HUES64 (cell line): ENCODE data around the gene DRD3.

Experiments used
- H3K27ac ChIP-seq: 2 replicates; pipeline ENCODE4 v1.7.0; 2013; ENCODE audit warnings: low read depth, low read length, inconsistent platforms
- H3K27me3 ChIP-seq: 2 replicates; pipeline ENCODE4 v1.6.1; 2013; ENCODE audit warnings: mild to moderate bottlenecking, low read length; ENCODE audit not compliant: insufficient read depth
- H3K36me3 ChIP-seq: 2 replicates; pipeline ENCODE4 v1.6.1; 2013; ENCODE audit warnings: mild to moderate bottlenecking, low read length; ENCODE audit not compliant: insufficient read depth
- H3K4me1 ChIP-seq: 2 replicates; pipeline ENCODE4 v1.6.1; 2013; ENCODE audit warnings: mild to moderate bottlenecking, low read length, moderate library complexity; ENCODE audit not compliant: insufficient read depth
- H3K4me3 ChIP-seq: 2 replicates; pipeline ENCODE4 v1.5.1; 2013; ENCODE audit warnings: mild to moderate bottlenecking, low read length, moderate library complexity
- H3K9ac ChIP-seq: 2 replicates; pipeline ENCODE4 v1.6.1; 2013; ENCODE audit warnings: mild to moderate bottlenecking, low read depth, low read length
- H3K9me3 ChIP-seq: 2 replicates; pipeline ENCODE4 v1.6.1; 2013; ENCODE audit warnings: low read depth, low read length; ENCODE audit not compliant: insufficient read depth
- WGBS: fragments of 150-250, 120-280 bp; methylation state at CpG from one replicate; pipeline ENCODE4 v1.1.7; 2013; ENCODE audit warnings: missing lambda C conversion rate; 5-methylcytosine and 5-hydroxymethylcytosine counted together

DRD3 gene

GRCh38 chr3:114179575-114179974 is 723 bp upstream of the DRD3 start:
- Histone ChIP-seq H3K9me3 (peaks cover 4% of the 10 kb centered on the region; the same call in 1 of the 2 replicates), H3K4me3 (no peak overlapping the region)
- WGBS = 43% methylated on average over 2 of the region's 2 CpGs

GRCh38 chr3:114176890-114177289 is 2.0 kb downstream of the DRD3 start:
- Histone ChIP-seq H3K4me3 (no peak overlapping the region), H3K36me3 (no peaks in the 10 kb centered on the region), H3K27me3 (no peaks in the 10 kb centered on the region)

More at GRCh38 chr3:114179575-114179974, 723 bp upstream of the DRD3 start:
- Histone ChIP-seq H3K27ac (no peak overlapping the region), H3K4me1 (peaks cover 28% of the 10 kb centered on the region), H3K36me3 (no peaks in the 10 kb centered on the region), H3K9ac (no peak overlapping the region), H3K27me3 (no peaks in the 10 kb centered on the region)

GRCh38 chr3:114176487-114176886 is 2.4 kb downstream of the DRD3 start:
- no peak overlapping the region for H3K9ac ChIP-seq
- H3K4me1 ChIP-seq = peaks cover 28% of the 10 kb centered on the region
- no peaks in the 10 kb centered on the region for H3K9me3 ChIP-seq
- WGBS = 89% methylated on average over 5 of the region's 6 CpGs
- H3K27me3 ChIP-seq = no peaks in the 10 kb centered on the region
- no peaks in the 10 kb centered on the region for H3K36me3 ChIP-seq
- no peak overlapping the region for H3K27ac ChIP-seq
- no peak overlapping the region for H3K4me3 ChIP-seq

More at GRCh38 chr3:114176890-114177289, 2.0 kb downstream of the DRD3 start:
- Histone ChIP-seq H3K4me1 (peaks cover 28% of the 10 kb centered on the region), H3K9ac (no peak overlapping the region), H3K9me3 (no peaks in the 10 kb centered on the region), H3K27ac (no peak overlapping the region)

GRCh38 chr3:114175204-114175987 is 3.5 kb downstream of the DRD3 start:
- Histone ChIP-seq H3K36me3 (no peaks in the 10 kb centered on the region), H3K27me3 (no peaks in the 10 kb centered on the region), H3K27ac (no peak overlapping the region), H3K9ac (no peak overlapping the region), H3K4me1 (peaks cover 28% of the 10 kb centered on the region), H3K9me3 (no peaks in the 10 kb centered on the region), H3K4me3 (no peak overlapping the region)
- WGBS = 86% methylated on average over 1 of the region's 3 CpGs

- H3K27me3 ChIP-seq = no peaks in the 10 kb centered on the region
- WGBS = 94% methylated on average over 6 of the region's 7 CpGs
- H3K27ac ChIP-seq = no peak overlapping the region
These were observed 7.2 kb downstream of the DRD3 start for GRCh38 chr3:114171677-114172076.

GRCh38 chr3:114168150-114168549 is 10.7 kb downstream of the DRD3 start:
- Histone ChIP-seq H3K27ac (no peak overlapping the region), H3K36me3 (no peaks in the 10 kb centered on the region), H3K9ac (no peak overlapping the region), H3K9me3 (no peaks in the 10 kb centered on the region), H3K4me3 (no peak overlapping the region), H3K27me3 (no peaks in the 10 kb centered on the region), H3K4me1 (no peaks in the 10 kb centered on the region)
- 84% methylated on average over 2 of the region's 2 CpGs for WGBS

More at GRCh38 chr3:114171677-114172076, 7.2 kb downstream of the DRD3 start:
- Histone ChIP-seq H3K9me3 (no peaks in the 10 kb centered on the region), H3K36me3 (no peaks in the 10 kb centered on the region), H3K4me3 (no peak overlapping the region), H3K9ac (no peak overlapping the region), H3K4me1 (peaks cover 3% of the 10 kb centered on the region)

GRCh38 chr3:114157321-114157720 is 21.5 kb downstream of the DRD3 start:
- Histone ChIP-seq H3K27ac (no peak overlapping the region), H3K4me1 (peaks cover 43% of the 10 kb centered on the region), H3K27me3 (no peaks in the 10 kb centered on the region), H3K9me3 (no peaks in the 10 kb centered on the region), H3K4me3 (no peak overlapping the region), H3K9ac (no peak overlapping the region), H3K36me3 (no peaks in the 10 kb centered on the region)
- 93% methylated on average over 1 of the region's 1 CpG for WGBS

- no peak overlapping the region for H3K4me3 ChIP-seq
- H3K9me3 ChIP-seq = no peaks in the 10 kb centered on the region
- H3K36me3 ChIP-seq = no peaks in the 10 kb centered on the region
- 0 out of 2 replicates have a peak overlapping the region, but pooled peaks have one; percentile 27 for H3K9ac ChIP-seq
- 62% methylated on average over 8 of the region's 9 CpGs for WGBS
- H3K27ac ChIP-seq = peak overlapping the region; percentile 96
- H3K4me1 ChIP-seq = peaks cover 56% of the 10 kb centered on the region
- H3K27me3 ChIP-seq = no peaks in the 10 kb centered on the region
These were observed 23.5 kb downstream of the DRD3 start for GRCh38 chr3:114155370-114155821.

GRCh38 chr3:114154321-114154821 is 24.5 kb downstream of the DRD3 start:
- peak overlapping the region; percentile 96; the same call in 1 of the 2 replicates for H3K27ac ChIP-seq
- 8% methylated on average over 6 of the region's 6 CpGs for WGBS
- peaks cover 59% of the 10 kb centered on the region for H3K4me1 ChIP-seq
- peak overlapping the region; percentile 27 for H3K9ac ChIP-seq
- H3K27me3 ChIP-seq = no peaks in the 10 kb centered on the region
- no peaks in the 10 kb centered on the region for H3K9me3 ChIP-seq
- no peaks in the 10 kb centered on the region for H3K36me3 ChIP-seq
- H3K4me3 ChIP-seq = peak overlapping the region; percentile 20

- Histone ChIP-seq H3K27me3 (no peaks in the 10 kb centered on the region), H3K4me1 (peaks cover 47% of the 10 kb centered on the region), H3K4me3 (peak overlapping the region; percentile 37), H3K9me3 (no peaks in the 10 kb centered on the region), H3K9ac (peak overlapping the region; percentile 49; the same call in 1 of the 2 replicates), H3K36me3 (no peaks in the 10 kb centered on the region), H3K27ac (peak overlapping the region; percentile 96; the same call in 1 of the 2 replicates)
- 3% methylated on average over 35 of the region's 35 CpGs for WGBS
These were observed 26.2 kb downstream of the DRD3 start for GRCh38 chr3:114152519-114153151.

- Histone ChIP-seq H3K4me1 (peaks cover 46% of the 10 kb centered on the region), H3K27ac (no peak overlapping the region), H3K9me3 (no peaks in the 10 kb centered on the region), H3K4me3 (no peak overlapping the region), H3K9ac (no peak overlapping the region), H3K27me3 (no peaks in the 10 kb centered on the region), H3K36me3 (no peaks in the 10 kb centered on the region)
- WGBS = 63% methylated on average over 3 of the region's 3 CpGs
These were observed 27.8 kb downstream of the DRD3 start for GRCh38 chr3:114151091-114151490.
